K562 (cell line): Measurements from ENCODE around the gene TUBB4B. TPM values are rescaled to one million over a fixed set of nuclear protein-coding genes. Genes with fewer than 3 reads are reported as not detected.

ENCODE experiments used
- E2F3 ChIP-seq: fragments of 250-450 bp; sonication (Bioruptor Pico); IDR thresholded peaks from 2 replicates; pipeline ENCODE4 v1.4.0; 2020; ENCODE audit warnings: mild to moderate bottlenecking
- ELK1 ChIP-seq: sonication (generic); formaldehyde crosslinking; IDR thresholded peaks from 2 replicates; pipeline ENCODE4 v1.8.1; 2022; ENCODE audit warnings: missing genetic modification reagents
- HSF4 ChIP-seq: fragments of 250-450 bp; sonication (Bioruptor Pico); IDR thresholded peaks from 2 replicates; pipeline ENCODE4 v2.1.2; 2022; ENCODE audit warnings: mild to moderate bottlenecking, moderate library complexity, borderline replicate concordance
- MAFG ChIP-seq: fragments of 450-650 bp; conservative IDR thresholded peaks from 2 replicates; pipeline ENCODE4 v1.6.1; 2016; ENCODE audit warnings: missing genetic modification characterization, missing compliant biosample characterization
- NELFE ChIP-seq: IDR thresholded peaks from 2 replicates; pipeline ENCODE4 v1.6.1; 2011; ENCODE audit warnings: mild to moderate bottlenecking; ENCODE audit not compliant: insufficient read depth, insufficient read length
- RBM39 ChIP-seq: fragments of 200-400 bp; formaldehyde crosslinking; optimal IDR thresholded peaks from 2 replicates; pipeline ENCODE3; 2018; ENCODE audit warnings: low read depth, low read length
- SRF ChIP-seq, 2 experiments: fragments of 250-450, 450-650 bp in 1 of 2; sonication (Bioruptor Pico) in 1 of 2; sonication (generic) in 1 of 2; formaldehyde crosslinking; IDR thresholded peaks; 2 replicates each; pipeline versions ENCODE4 v1.5.0 to v1.5.1; 2020 to 2022; ENCODE audit warnings: mild to moderate bottlenecking in 1 of 2, missing genetic modification reagents in 1 of 2
- SRSF7 ChIP-seq: fragments of 200-400 bp; formaldehyde crosslinking; optimal IDR thresholded peaks from 2 replicates; pipeline ENCODE3; 2017; ENCODE audit warnings: mild to moderate bottlenecking, low read depth, low read length
- ZFP36 ChIP-seq: fragments of 150-350 bp; IDR thresholded peaks from 2 replicates; pipeline ENCODE4 v1.6.1; 2018; ENCODE audit warnings: low read length, low read depth; ENCODE audit not compliant: partially characterized antibody
- polyA plus RNA-seq, 8 experiments: library from polyadenylated mRNA; depleted of rRNA in 4 of 8; stranded (reverse) in 5 of 8; unstranded in 3 of 8; fragments of >200 nt; fragmentation: Nextera tagmentation in 2 of 8; fragmentation: Illumina TruSeq in 1 of 8; extraction: Ambion mirVana in 2 of 8; extraction: Trizol in 1 of 8; gene quantifications; 2 replicates each; pipeline versions ENCODE4 v1.2.1 to v1.2.3, GENCODE V29; 2011 to 2014; ENCODE audit warnings: inconsistent platforms in 1 of 8, missing spikeins in 1 of 8
- total RNA-seq, 7 experiments: library from RNA; depleted of rRNA in 6 of 7; stranded (reverse); fragments of >200 nt in 6 of 7; fragmentation: Illumina TruSeq in 2 of 7; extraction: Trizol in 2 of 7; gene quantifications; 2 replicates each; pipeline versions ENCODE4 v1.2.1 to v1.2.3, GENCODE V29; 2011 to 2021; ENCODE audit warnings: low replicate concordance in 1 of 7
- TF ChIP-seq, protein P1 (sequence below), 2 experiments: fragments of 450-650 bp in 1 of 2; sonication (generic) in 1 of 2; formaldehyde crosslinking in 1 of 2; IDR thresholded peaks; 2 replicates each; pipeline versions ENCODE4 v1.7.1 to v1.9.0; 2016 to 2022; ENCODE audit warnings: inconsistent platforms in 1 of 2, mild to moderate bottlenecking in 1 of 2, missing genetic modification reagents in 1 of 2
- TF ChIP-seq, protein P2 (sequence below): fragments of 150-350 bp; conservative IDR thresholded peaks from 2 replicates; pipeline ENCODE4 v1.6.1; 2014; ENCODE audit warnings: low read length

The TUBB4B gene
- total and polyA plus RNA-seq, 9 of the 15 experiments (the other 6 are each of a cell fraction or from before 2014, with no cell fraction given): 24.1 to 443 (median 268) TPM

DNA sequence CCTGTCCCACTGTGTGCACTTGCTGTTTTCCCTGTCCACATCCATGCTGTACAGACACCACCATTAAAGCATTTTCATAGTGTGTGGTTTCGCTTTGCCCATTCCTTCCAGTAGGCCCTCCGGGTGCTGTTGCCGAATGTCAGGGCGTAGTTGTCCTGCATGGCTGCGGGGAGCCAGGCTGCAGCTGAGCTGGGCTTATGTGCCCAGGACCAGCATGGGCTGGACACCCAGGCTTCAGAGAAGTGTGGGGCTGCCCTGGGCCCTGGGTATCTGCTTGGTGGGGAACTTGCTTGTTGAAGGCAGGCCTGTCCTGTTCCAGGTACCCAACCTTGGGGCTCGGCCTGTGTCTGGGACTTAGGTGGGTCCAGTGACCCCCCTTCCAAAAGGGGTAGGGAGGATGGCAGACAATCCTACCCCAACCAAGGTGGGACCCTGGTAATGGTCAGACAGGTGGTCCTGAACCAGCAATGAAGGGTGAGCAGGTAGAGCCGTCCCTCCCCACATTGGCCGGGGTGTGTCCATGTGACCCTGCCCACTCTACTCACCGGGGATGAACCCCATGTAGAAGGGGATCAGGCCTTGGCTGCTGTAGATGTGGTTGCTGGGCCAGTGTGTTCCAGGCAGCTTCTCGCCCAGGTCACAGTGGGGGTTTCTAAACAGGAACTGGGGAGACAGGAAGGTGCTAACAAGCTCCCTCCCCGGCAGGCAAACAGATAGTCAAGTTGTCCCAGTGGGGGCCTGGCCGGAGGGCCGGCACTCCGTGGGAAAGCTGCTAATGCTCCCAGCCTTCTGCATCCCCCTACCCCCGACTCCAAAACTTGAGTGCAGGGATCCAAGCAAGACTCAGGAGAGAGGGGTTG is 2.8 kb downstream of the TUBB4B start (continued):
- no peak for TF ChIP-seq MAFG
- no peak for TF ChIP-seq ELK1 (CRISPR knock-in tag)
- no peak for TF ChIP-seq SRF (CRISPR knock-in tag; IDR thresholded peaks at IDR 0.05)
- TF ChIP-seq HSF4 (CRISPR knock-in tag): no peak
- TF ChIP-seq ZFP36: no peak
- TF ChIP-seq NELFE: no peak
- TF ChIP-seq RBM39: no peak
- TF ChIP-seq, protein P1, sequence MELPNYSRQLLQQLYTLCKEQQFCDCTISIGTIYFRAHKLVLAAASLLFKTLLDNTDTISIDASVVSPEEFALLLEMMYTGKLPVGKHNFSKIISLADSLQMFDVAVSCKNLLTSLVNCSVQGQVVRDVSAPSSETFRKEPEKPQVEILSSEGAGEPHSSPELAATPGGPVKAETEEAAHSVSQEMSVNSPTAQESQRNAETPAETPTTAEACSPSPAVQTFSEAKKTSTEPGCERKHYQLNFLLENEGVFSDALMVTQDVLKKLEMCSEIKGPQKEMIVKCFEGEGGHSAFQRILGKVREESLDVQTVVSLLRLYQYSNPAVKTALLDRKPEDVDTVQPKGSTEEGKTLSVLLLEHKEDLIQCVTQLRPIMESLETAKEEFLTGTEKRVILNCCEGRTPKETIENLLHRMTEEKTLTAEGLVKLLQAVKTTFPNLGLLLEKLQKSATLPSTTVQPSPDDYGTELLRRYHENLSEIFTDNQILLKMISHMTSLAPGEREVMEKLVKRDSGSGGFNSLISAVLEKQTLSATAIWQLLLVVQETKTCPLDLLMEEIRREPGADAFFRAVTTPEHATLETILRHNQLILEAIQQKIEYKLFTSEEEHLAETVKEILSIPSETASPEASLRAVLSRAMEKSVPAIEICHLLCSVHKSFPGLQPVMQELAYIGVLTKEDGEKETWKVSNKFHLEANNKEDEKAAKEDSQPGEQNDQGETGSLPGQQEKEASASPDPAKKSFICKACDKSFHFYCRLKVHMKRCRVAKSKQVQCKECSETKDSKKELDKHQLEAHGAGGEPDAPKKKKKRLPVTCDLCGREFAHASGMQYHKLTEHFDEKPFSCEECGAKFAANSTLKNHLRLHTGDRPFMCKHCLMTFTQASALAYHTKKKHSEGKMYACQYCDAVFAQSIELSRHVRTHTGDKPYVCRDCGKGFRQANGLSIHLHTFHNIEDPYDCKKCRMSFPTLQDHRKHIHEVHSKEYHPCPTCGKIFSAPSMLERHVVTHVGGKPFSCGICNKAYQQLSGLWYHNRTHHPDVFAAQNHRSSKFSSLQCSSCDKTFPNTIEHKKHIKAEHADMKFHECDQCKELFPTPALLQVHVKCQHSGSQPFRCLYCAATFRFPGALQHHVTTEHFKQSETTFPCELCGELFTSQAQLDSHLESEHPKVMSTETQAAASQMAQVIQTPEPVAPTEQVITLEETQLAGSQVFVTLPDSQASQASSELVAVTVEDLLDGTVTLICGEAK (IDR thresholded peaks at IDR 0.05): no peak
- TF ChIP-seq, protein P1 (CRISPR knock-in tag; IDR thresholded peaks at IDR 0.05): 0 out of 2 replicates have a peak, but pooled peaks have one; percentile 13
- TF ChIP-seq, protein P2, sequence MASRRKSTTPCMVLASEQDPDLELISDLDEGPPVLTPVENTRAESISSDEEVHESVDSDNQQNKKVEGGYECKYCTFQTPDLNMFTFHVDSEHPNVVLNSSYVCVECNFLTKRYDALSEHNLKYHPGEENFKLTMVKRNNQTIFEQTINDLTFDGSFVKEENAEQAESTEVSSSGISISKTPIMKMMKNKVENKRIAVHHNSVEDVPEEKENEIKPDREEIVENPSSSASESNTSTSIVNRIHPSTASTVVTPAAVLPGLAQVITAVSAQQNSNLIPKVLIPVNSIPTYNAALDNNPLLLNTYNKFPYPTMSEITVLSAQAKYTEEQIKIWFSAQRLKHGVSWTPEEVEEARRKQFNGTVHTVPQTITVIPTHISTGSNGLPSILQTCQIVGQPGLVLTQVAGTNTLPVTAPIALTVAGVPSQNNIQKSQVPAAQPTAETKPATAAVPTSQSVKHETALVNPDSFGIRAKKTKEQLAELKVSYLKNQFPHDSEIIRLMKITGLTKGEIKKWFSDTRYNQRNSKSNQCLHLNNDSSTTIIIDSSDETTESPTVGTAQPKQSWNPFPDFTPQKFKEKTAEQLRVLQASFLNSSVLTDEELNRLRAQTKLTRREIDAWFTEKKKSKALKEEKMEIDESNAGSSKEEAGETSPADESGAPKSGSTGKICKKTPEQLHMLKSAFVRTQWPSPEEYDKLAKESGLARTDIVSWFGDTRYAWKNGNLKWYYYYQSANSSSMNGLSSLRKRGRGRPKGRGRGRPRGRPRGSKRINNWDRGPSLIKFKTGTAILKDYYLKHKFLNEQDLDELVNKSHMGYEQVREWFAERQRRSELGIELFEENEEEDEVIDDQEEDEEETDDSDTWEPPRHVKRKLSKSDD: no peak
- TF ChIP-seq SRSF7: no peak
- TF ChIP-seq E2F3 (CRISPR knock-in tag): no peak
